H9 (cell line): ENCODE results near the gene TRAF2. TPM values are rescaled to one million over a fixed set of nuclear protein-coding genes. Genes with fewer than 3 reads are reported as not detected.

Experiments
- DNase-seq: peaks from one replicate; pipeline ENCODE4 v3.0.0-alpha.2; 2017
- H2AFZ ChIP-seq: one replicate; pipeline ENCODE4 v1.6.1; 2013; ENCODE audit warnings: mild to moderate bottlenecking, low read length, control low read depth, moderate library complexity
- H2AK5ac ChIP-seq: 2 replicates; pipeline ENCODE4 v1.6.1; 2013; ENCODE audit warnings: low read length, control low read depth, mixed read lengths; ENCODE audit not compliant: insufficient read length
- H2BK120ac ChIP-seq: one replicate; pipeline ENCODE4 v1.6.1; 2013; ENCODE audit warnings: low read depth, mild to moderate bottlenecking, low read length, control low read depth, inconsistent platforms; ENCODE audit not compliant: poor library complexity, severe bottlenecking
- H2BK12ac ChIP-seq: 2 replicates; pipeline ENCODE4 v1.6.1; 2013; ENCODE audit warnings: low read length, control low read depth, mixed read lengths, low read depth; ENCODE audit not compliant: insufficient read length
- H2BK15ac ChIP-seq: 2 replicates; pipeline ENCODE4 v1.6.1; 2013; ENCODE audit warnings: low read depth, low read length, control low read depth
- H2BK20ac ChIP-seq: one replicate; pipeline ENCODE4 v1.6.1; 2013; ENCODE audit warnings: low read depth, mild to moderate bottlenecking, low read length, control low read depth, inconsistent platforms; ENCODE audit not compliant: poor library complexity, severe bottlenecking
- H2BK5ac ChIP-seq: 2 replicates; pipeline ENCODE4 v1.6.1; 2013; ENCODE audit warnings: low read length, control low read depth, mixed read lengths; ENCODE audit not compliant: insufficient read length
- H3K14ac ChIP-seq: 2 replicates; pipeline ENCODE4 v1.6.1; 2013; ENCODE audit warnings: low read length, control low read depth; ENCODE audit not compliant: insufficient read depth
- H3K18ac ChIP-seq: 2 replicates; pipeline ENCODE4 v1.6.1; 2013; ENCODE audit warnings: low read depth, mild to moderate bottlenecking, mixed read lengths, low read length, control low read depth; ENCODE audit not compliant: insufficient read length
- H3K23ac ChIP-seq: 2 replicates; pipeline ENCODE4 v1.6.1; 2013; ENCODE audit warnings: low read length, control low read depth, mixed read lengths, low read depth; ENCODE audit not compliant: insufficient read length
- H3K23me2 ChIP-seq: 2 replicates; pipeline ENCODE4 v1.6.1; 2013; ENCODE audit warnings: low read depth, mild to moderate bottlenecking, mixed read lengths, low read length, control low read depth; ENCODE audit not compliant: insufficient read length, poor library complexity, severe bottlenecking
- H3K27ac ChIP-seq: 2 replicates; pipeline ENCODE4 v1.5.1; 2013; ENCODE audit warnings: low read length, control low read depth, mixed read lengths, low read depth; ENCODE audit not compliant: insufficient read length
- H3K27me3 ChIP-seq: 2 replicates; pipeline ENCODE4 v1.6.1; 2013; ENCODE audit warnings: low read length, control low read depth, inconsistent platforms; ENCODE audit not compliant: insufficient read depth
- H3K4ac ChIP-seq: 2 replicates; pipeline ENCODE4 v1.6.1; 2013; ENCODE audit warnings: low read depth, mild to moderate bottlenecking, control low read depth, inconsistent platforms, low read length, moderate library complexity
- H3K4me1 ChIP-seq: 2 replicates; pipeline ENCODE4 v1.6.1; 2013; ENCODE audit warnings: low read length, control low read depth, inconsistent platforms; ENCODE audit not compliant: insufficient read depth
- H3K4me2 ChIP-seq: 2 replicates; pipeline ENCODE4 v1.6.1; 2013; ENCODE audit warnings: low read length, control low read depth, mixed read lengths; ENCODE audit not compliant: insufficient read length, insufficient read depth
- H3K56ac ChIP-seq: 2 replicates; pipeline ENCODE4 v1.6.1; 2013; ENCODE audit warnings: low read depth, mild to moderate bottlenecking, mixed read lengths, low read length, control low read depth; ENCODE audit not compliant: insufficient read length
- H3K79me1 ChIP-seq: 2 replicates; pipeline ENCODE4 v1.6.1; 2013; ENCODE audit warnings: low read depth, mild to moderate bottlenecking, moderate library complexity, low read length, control low read depth, inconsistent platforms; ENCODE audit not compliant: insufficient read depth, poor library complexity, severe bottlenecking
- H3K79me2 ChIP-seq: 2 replicates; pipeline ENCODE4 v1.6.1; 2013; ENCODE audit warnings: low read length, control low read depth, inconsistent platforms; ENCODE audit not compliant: insufficient read depth
- H3K9ac ChIP-seq: 2 replicates; pipeline ENCODE4 v1.6.1; 2013; ENCODE audit warnings: low read length, control low read depth, mixed read lengths; ENCODE audit not compliant: insufficient read length; ENCODE audit errors: extremely low read depth
- H3K9me3 ChIP-seq: one replicate; pipeline ENCODE4 v1.6.1; 2013; ENCODE audit warnings: low read depth, low read length, inconsistent platforms; ENCODE audit not compliant: control insufficient read depth
- H3T11ph ChIP-seq: one replicate; pipeline ENCODE4 v1.6.1; 2013; ENCODE audit warnings: mild to moderate bottlenecking, low read length, control low read depth, inconsistent platforms
- H4K20me1 ChIP-seq: one replicate; pipeline ENCODE4 v1.6.1; 2013; ENCODE audit not compliant: control insufficient read depth, insufficient read length, insufficient read depth
- H4K5ac ChIP-seq: 2 replicates; pipeline ENCODE4 v1.6.1; 2013; ENCODE audit warnings: low read depth, mild to moderate bottlenecking, mixed read lengths, low read length, control low read depth; ENCODE audit not compliant: insufficient read length
- H4K8ac ChIP-seq: replicated peaks from 2 replicates; pipeline ENCODE4 v1.6.1; 2013; ENCODE audit warnings: low read length, control low read depth, mixed read lengths, low read depth; ENCODE audit not compliant: insufficient read length
- H4K91ac ChIP-seq: 2 replicates; pipeline ENCODE4 v1.6.1; 2013; ENCODE audit warnings: low read depth, mild to moderate bottlenecking, moderate library complexity, mixed read lengths, low read length, control low read depth; ENCODE audit not compliant: insufficient read length
- H3K27ac Mint-ChIP-seq, 3 experiments: 2 replicates in 2 of 3; 3 replicates in 1 of 3; pipeline ENCODE4 v1.8.0; 2020 to 2021; ENCODE audit warnings: mixed read lengths in 3 of 3, mild to moderate bottlenecking in 1 of 3, moderate library complexity in 1 of 3
- H3K27me3 Mint-ChIP-seq: 2 replicates; pipeline ENCODE4 v1.8.0; 2021; ENCODE audit warnings: low read depth, mild to moderate bottlenecking, moderate library complexity, mixed read lengths
- H3K36me3 Mint-ChIP-seq, 3 experiments: 2 replicates in 2 of 3; 3 replicates in 1 of 3; pipeline ENCODE4 v1.8.0; 2020 to 2021; ENCODE audit warnings: low read depth in 3 of 3, mixed read lengths in 3 of 3; ENCODE audit not compliant: insufficient read depth in 1 of 3
- H3K4me1 Mint-ChIP-seq, 2 experiments: 2 replicates each; pipeline ENCODE4 v1.8.0; 2020; ENCODE audit warnings: mixed read lengths in 2 of 2
- H3K4me3 Mint-ChIP-seq, 2 experiments: 2 replicates in 1 of 2; 3 replicates in 1 of 2; pipeline ENCODE4 v1.8.0; 2020 to 2021; ENCODE audit warnings: mild to moderate bottlenecking in 2 of 2, mixed read lengths in 2 of 2, moderate library complexity in 1 of 2
- H3K9me3 Mint-ChIP-seq, 2 experiments: 2 replicates in 1 of 2; 3 replicates in 1 of 2; pipeline ENCODE4 v1.8.0; 2020; ENCODE audit warnings: mild to moderate bottlenecking in 2 of 2, mixed read lengths in 2 of 2, moderate library complexity in 1 of 2
- WGBS: extraction: QIAGEN DNeasy Blood & Tissue Kit; methylation state at CpG from one replicate; pipeline ENCODE4 v1.1.7; 2013; ENCODE audit warnings: missing lambda C conversion rate, low lambda C conversion rate, mixed read lengths; ENCODE audit not compliant: insufficient read length; ENCODE audit errors: extremely low coverage; 5-methylcytosine and 5-hydroxymethylcytosine counted together
- total RNA-seq: library from RNA; stranded (reverse); gene quantifications from 2 replicates; pipeline ENCODE4 v1.2.1, GENCODE V29; 2021
- TF ChIP-seq, protein P1 (sequence below): fragments of 200-600 bp; sonication (generic); conservative IDR thresholded peaks from 3 replicates; pipeline ENCODE4 v1.8.0; 2021; ENCODE audit warnings: antibody characterized with exemption, mild to moderate bottlenecking

The TRAF2 gene
- total RNA-seq, 1 experiment from 2014 or later, result 48.8 TPM

DNA sequence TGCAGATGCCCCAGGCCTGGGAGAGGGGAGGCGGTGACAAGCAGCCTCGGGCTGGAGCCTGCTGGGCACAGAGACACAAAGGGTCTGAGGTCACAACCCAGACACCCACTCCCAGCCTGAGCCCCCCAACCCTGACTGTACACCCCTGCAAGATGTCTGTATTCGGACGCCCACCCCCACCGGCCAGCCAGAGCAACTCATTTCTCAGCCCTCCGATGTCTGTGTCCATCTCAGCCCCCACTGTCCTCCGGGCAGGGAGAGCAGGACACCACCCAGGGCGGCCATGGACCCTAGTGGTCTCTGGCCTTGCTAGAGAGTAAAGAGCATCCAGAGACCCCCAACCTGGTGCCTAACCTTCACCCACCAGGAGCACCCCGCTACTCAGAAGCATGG is 69.6 kb downstream of the TRAF2 start:
- no peak overlapping the region for H3K23ac ChIP-seq
- H3K23me2 ChIP-seq, result no peaks in the 10 kb centered on the region
- H2BK120ac ChIP-seq, result no peak overlapping the region
- H3K9me3 Mint-ChIP-seq, result peaks cover 6% of the 10 kb centered on the region in 2 experiments; a peak in 4 of 5 replicates
- no peaks in the 10 kb centered on the region for H3K79me1 ChIP-seq
- no CpG with 5 or more reads among the region's 9 CpGs for WGBS
- no peak overlapping the region for H2AFZ ChIP-seq
- no peaks in the 10 kb centered on the region for H3K4me1 ChIP-seq
- H2BK15ac ChIP-seq, result no peak overlapping the region
- H3K4me1 Mint-ChIP-seq, result 0 out of 4 replicates have a peak, but pooled peaks cover 0 to 2% of the 10 kb centered on the region in 2 experiments
- peaks cover 2% of the 10 kb centered on the region for H4K20me1 ChIP-seq
- no peaks in the 10 kb centered on the region for H3K79me2 ChIP-seq
- H3K18ac ChIP-seq, result no peak overlapping the region
- no peak overlapping the region for H3K9ac ChIP-seq
- H4K91ac ChIP-seq, result no peak overlapping the region
- H2BK20ac ChIP-seq, result no peak overlapping the region
- no peak overlapping the region for H3K56ac ChIP-seq
- no peak overlapping the region for H3K4me2 ChIP-seq
- H4K5ac ChIP-seq, result no peak overlapping the region
- H3K4me3 Mint-ChIP-seq, result no peak overlapping the region
- H3K27ac ChIP-seq, result no peak overlapping the region
- no peak for DNase-seq
- peaks cover 8% of the 10 kb centered on the region for H3K27me3 Mint-ChIP-seq
- no peaks in the 10 kb centered on the region for H3K27me3 ChIP-seq
- no peak overlapping the region for H4K8ac ChIP-seq
- H2BK12ac ChIP-seq, result no peak overlapping the region
- no peaks in the 10 kb centered on the region; a peak in 1 of 7 replicates for H3K36me3 Mint-ChIP-seq
- H3K27ac Mint-ChIP-seq, result no peak overlapping the region
- H3T11ph ChIP-seq, result no peak overlapping the region
- H2BK5ac ChIP-seq, result no peak overlapping the region
- H3K4ac ChIP-seq, result no peak overlapping the region
- no peak overlapping the region for H3K14ac ChIP-seq
- H2AK5ac ChIP-seq, result no peak overlapping the region
- TF ChIP-seq, protein P1, sequence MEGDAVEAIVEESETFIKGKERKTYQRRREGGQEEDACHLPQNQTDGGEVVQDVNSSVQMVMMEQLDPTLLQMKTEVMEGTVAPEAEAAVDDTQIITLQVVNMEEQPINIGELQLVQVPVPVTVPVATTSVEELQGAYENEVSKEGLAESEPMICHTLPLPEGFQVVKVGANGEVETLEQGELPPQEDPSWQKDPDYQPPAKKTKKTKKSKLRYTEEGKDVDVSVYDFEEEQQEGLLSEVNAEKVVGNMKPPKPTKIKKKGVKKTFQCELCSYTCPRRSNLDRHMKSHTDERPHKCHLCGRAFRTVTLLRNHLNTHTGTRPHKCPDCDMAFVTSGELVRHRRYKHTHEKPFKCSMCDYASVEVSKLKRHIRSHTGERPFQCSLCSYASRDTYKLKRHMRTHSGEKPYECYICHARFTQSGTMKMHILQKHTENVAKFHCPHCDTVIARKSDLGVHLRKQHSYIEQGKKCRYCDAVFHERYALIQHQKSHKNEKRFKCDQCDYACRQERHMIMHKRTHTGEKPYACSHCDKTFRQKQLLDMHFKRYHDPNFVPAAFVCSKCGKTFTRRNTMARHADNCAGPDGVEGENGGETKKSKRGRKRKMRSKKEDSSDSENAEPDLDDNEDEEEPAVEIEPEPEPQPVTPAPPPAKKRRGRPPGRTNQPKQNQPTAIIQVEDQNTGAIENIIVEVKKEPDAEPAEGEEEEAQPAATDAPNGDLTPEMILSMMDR, result no peak
- H3K9me3 ChIP-seq, result no peaks in the 10 kb centered on the region
